GM19468 (cell line): Measurements from ENCODE around the gene NEXMIF.
"Not testable (repeated sequence)": the region's sequence is repeated elsewhere in the genome, so short reads cannot be mapped to it uniquely, and the experiment has no call there.

Experiments
- ATAC-seq: cut with Tn5 transposase; IDR thresholded peaks from one replicate; pipeline ENCODE4 v1.9.1; 2021; ENCODE audit warnings: mild to moderate bottlenecking, moderate library complexity, moderate number of reproducible peaks; ENCODE audit not compliant: unreplicated experiment; ENCODE audit errors: extremely low read depth

The NEXMIF gene

DNA sequence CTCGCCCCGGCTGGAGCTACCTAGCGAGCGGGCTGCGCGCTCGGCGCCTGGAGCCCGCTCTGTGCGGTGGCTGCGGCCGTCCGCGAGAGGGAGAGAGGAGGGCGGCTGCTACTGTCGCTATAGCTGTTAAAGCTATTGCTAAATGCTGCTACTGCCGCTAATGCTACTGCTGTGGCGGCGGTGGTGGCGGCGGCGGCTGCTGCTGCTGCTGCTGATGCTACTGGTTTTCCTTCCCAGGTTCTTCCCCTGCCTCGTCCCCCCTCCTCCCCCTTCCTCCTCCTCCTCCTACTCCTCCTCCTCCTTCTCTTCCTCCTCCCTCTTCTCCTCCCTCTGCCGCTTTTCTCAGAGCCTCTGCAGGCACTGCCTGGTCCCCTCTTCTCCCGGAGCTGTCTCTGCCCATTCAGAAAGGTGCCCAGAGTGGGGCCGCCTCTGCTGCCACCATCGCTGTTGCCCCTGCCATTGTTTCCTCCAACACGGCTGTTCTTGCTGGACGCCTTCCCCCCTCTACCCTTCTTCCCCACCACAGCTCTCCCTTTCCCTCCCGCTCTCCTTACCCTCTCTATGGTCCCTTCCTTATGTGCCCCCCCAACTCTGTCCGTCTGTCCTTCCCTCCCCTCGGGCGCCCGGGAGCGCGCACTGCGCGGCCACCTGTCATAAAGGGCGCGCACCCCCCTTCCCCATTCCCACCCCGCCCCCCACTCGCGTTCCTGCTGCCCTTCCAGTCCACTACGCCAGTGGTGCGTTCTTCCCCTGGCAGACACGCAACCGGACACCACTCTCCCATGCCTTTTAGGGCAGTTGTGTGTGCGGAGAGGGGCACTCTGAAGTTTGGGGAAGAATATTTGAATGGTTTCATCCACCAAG is at the start of gene NEXMIF:
TSS of gene NEXMIF (minus strand) at position 228 of the 864 bp plus-strand sequence.
- peak; percentile 41 for ATAC-seq

- not testable (repeated sequence) for ATAC-seq
Measured at GRCh38 chrX:74961962-74962361, 36.7 kb upstream of the NEXMIF start.

- no peak for ATAC-seq
Measured at GRCh38 chrX:74949717-74950116, 24.5 kb upstream of the NEXMIF start.

DNA sequence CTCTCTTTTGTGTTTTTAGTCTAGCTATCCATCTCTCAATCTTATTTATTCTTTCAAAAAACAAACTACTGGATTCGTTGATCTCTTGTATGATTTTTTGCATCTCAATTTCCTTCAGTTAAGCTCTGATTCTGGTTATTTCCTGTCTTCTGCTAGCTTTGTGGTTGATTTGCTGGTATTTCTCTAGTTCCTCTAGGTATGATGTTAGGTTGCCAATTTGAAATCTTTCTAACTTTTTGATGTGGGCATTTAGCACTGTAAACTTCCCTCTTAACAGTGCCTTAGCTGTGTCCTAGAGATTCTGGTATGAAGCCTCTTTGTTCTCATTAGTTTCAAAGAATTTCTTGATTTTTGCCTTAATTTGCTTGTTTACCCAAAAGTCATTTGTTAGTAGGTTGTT is 15.2 kb upstream of the NEXMIF start:
- ATAC-seq: no peak

- ATAC-seq: no peak
Measured at GRCh38 chrX:74931214-74931613, 6.0 kb upstream of the NEXMIF start.

- peak; percentile 14 for ATAC-seq
Measured at GRCh38 chrX:74924449-74925224, 615 bp downstream of the NEXMIF start.

DNA sequence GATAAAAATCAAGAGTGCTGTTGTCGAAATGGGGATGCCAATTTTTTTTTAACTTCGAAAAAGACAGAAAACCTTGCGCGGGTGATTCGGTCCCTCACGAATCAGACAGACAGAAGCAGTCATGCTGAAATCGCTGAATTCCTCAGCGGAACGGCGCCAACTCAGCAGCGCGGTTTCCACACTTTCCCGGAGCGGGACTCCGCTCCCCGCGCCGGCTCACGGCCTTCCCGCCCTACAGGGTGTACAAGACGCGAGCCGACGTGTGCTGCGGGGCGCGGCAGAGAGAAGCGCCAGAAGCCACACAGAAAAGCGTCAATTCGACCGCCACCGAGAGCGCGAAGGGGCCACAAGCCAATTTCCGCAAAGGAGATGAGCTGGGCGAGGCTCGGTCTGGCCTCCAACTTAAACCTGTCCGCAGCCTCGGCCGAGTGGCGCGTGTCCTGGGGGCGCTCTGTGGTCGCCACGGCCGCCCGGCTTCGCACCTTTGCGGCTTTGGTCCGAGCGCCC is 1.3 kb downstream of the NEXMIF start:
- ATAC-seq: no peak

- peak; percentile 74 for ATAC-seq
Measured at GRCh38 chrX:74922922-74923543, 2.2 kb downstream of the NEXMIF start.

- no peak for ATAC-seq
Measured at GRCh38 chrX:74911494-74911893, 13.8 kb downstream of the NEXMIF start.

DNA sequence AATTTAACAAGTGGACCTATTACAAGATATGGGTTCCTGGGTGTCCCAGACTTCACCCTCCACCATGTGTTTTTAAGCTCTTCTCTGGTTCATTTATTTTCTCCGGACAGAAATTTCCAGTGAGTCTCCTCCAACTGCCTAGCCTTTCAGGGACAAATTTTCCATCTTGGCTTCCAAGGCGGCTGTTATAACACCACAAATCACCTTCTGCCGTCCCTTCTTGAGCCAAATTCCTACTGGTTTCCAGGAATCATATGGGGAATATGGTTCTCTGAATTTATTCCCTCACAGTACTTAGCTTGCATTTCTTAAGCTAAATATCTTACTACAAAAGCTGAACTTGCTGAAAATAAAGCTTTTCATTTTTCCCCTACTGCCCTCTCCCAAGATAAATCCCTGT is 18.8 kb downstream of the NEXMIF start:
- no peak for ATAC-seq

DNA sequence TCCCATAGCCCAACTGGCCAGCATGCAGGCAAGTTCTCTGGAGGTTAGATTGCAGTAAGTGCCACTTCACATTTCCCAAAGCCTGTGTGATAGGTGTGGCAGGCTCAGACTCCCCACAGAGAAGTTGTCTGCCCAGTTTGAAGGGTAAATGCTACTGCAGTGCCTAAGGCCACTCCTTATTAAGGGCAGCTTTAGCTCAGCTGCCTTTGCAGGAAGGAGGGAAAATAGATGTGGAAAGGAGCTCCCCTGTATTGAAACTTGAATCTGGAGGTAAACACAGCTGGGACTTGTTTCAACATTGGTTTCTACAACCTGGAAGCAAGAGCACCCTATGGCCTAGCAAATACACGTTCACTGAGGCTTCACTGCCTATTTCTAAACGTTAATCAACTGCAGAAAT is 22.4 kb downstream of the NEXMIF start:
- ATAC-seq: no peak

DNA sequence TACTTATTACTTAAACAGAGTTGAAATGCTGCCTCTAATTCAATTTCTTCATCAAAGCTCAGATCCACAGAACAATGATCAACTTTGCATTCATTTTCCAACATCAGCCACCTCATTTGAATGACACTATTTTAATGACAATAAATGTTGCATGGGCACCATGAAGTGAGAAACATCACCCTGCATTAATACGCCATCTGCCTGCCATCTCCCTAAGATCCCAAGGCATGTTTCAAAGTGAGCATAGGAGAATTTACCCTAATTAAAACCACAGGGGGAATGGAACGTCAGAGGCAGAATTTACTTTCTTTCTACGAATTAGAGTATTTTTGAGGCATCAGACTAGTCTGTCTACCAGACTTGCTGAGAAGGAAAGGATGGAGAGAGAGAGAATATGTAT is 32.7 kb downstream of the NEXMIF start:
- no peak for ATAC-seq

DNA sequence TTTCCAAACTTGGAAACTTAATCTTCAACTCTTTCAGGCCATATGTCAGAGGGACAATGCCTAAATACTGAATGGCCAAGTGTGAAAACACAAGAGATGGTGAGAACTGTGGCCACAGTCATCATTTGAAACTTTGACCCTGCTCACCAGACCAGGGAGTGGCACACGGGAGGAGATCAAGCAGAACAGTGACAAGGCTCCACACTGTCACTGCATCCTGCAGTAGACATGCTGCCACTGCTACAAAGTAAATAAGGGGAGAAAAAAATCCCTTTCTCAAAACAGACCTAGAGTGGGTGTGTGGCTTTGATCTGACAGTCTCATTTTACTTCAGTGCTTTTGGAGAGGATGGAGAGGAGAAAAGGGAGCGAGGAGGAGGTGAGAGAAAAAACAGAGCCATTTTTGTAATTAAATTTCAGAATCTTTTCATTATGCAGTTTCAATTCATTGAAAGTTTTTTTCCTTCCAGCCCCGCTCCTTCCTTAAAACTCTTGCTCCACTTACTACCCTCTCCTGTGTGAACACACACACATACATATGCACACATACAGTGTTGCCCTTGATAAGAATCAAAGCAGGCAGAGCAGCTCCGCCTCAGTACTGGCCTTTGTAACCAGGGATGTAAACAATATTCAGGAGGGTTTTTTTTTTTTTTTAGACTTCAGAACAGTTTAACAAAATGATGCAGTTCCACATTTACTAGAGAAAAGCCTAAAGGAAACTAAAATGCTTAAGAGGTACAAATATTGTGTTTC is 34.4 kb downstream of the NEXMIF start:
- ATAC-seq: peak; percentile 95

- not testable (repeated sequence) for ATAC-seq
Measured at GRCh38 chrX:74882383-74882782, 42.9 kb downstream of the NEXMIF start.

DNA sequence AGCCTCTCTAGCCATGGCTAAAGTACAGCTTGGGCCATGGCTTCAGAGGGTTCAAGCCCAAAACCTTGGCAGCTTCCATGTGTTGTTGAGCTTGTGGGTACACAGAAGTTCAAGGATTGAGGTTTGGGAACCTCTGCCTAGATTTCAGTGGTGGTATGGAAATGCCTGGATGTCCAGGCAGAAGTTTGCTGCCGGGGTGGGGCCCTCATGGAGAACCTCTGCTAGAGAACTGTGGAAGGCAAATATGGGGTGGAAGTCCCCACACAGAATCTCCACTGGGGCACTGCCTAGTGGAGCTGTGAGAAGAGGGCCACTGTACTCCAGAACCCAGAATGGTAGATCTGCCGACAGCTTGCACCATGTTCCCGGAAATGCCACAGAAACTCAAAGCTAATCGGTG is 59.5 kb downstream of the NEXMIF start:
- ATAC-seq: no peak

GRCh38 chrX:74853255-74853654 is 72.0 kb downstream of the NEXMIF start:
- no peak for ATAC-seq

DNA sequence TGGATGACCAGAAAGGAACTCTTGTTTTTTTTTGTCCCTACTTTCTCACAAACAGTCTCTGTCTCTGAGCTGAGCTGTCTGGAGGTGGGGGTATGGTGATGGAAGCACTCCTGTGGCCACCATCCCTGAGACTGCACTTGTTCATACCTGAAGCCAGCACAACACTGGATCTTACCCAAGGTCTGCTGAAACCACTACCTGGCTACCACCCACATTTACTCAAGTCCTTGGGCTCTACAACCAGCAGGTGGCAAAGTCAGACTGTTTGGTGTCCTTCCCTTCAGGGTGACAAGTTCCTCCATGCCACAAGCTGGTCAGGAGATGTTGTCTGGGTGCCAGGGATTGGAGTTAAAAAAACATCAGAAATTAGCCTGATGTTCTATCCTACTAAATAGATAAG is 89.7 kb downstream of the NEXMIF start:
- no peak for ATAC-seq

GRCh38 chrX:74819797-74820196 is 105.5 kb downstream of the NEXMIF start:
- not testable (repeated sequence) for ATAC-seq

- ATAC-seq: no peak
Measured at GRCh38 chrX:74814681-74815080, 110.6 kb downstream of the NEXMIF start.

DNA sequence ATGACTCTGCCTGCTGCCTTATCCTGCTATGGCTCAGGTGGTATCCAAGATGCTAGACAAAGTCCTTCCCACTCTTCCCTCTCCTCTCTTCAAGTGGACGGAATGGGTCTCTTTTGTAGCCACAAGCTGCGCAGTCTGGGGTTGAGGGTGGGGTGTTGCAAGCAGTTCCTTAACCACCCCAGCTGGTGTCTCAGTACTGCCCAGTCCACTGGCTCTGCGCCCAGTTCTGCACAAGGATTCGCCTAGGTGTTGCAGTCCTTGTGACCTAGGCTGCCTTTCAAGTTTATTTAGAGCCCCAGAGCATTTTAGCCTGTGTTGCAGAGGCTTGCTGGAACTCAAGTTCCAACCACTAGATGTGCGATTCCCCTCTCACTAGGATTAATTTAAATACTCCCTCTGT is 120.7 kb downstream of the NEXMIF start:
- ATAC-seq: no peak
